Activated CD8-positive, alpha-beta memory T cell treated with anti-CD3 and anti-CD28 coated beads for 36 hours (primary cell): Measurements from ENCODE around the gene IDE. TPM values are rescaled to one million over a fixed set of nuclear protein-coding genes. Genes with fewer than 3 reads are reported as not detected.
"Not testable (repeated sequence)": the region's sequence is repeated elsewhere in the genome, so short reads cannot be mapped to it uniquely, and the experiment has no call there.

Source experiments
- CTCF ChIA-PET: fragments of 350-600 bp; sonication (Branson Sonifier 250); formaldehyde crosslinking; loops from one replicate; lab custom pipeline; 2021; ENCODE audit warnings: antibody characterized with exemption; lab: Charles Lee
- POLR2A ChIA-PET: fragments of 350-600 bp; sonication (Branson Sonifier 250); formaldehyde crosslinking; loops from one replicate; lab custom pipeline; 2021; ENCODE audit warnings: antibody characterized with exemption; lab: Charles Lee
- total RNA-seq, 2 experiments: library from RNA; stranded (reverse); gene quantifications; one replicate each; pipeline ENCODE4 v1.2.3, GENCODE V29; 2021

The IDE gene
- total RNA-seq, 2 experiments from 2014 or later = 43.4 to 44.1 TPM

- ChIA-PET CTCF (interaction anchor here (1.3 kb wide), 1 partner anchor 9 kb away, joined by 3 read pairs; no protein-coding TSS in a partner anchor), POLR2A (interaction anchor here (0.6 kb wide), 1 partner anchor 8 kb away, joined by 3 read pairs; no protein-coding TSS in a partner anchor)
Observed at GRCh38 chr10:92523639-92524038, 50.3 kb downstream of the IDE start.

GRCh38 chr10:92517034-92517655 is 56.7 kb downstream of the IDE start:
- CTCF ChIA-PET = interaction anchor here (0.6 to 4.2 kb wide), 11 partner anchors 9 to 799 kb away, joined by 3 to 49 read pairs (median 3); partner anchors contain the start of gene IDE

GRCh38 chr10:92508866-92509265 is 65.0 kb downstream of the IDE start:
- POLR2A ChIA-PET = no interaction called here

More at GRCh38 chr10:92517034-92517655, 56.7 kb downstream of the IDE start:
- POLR2A ChIA-PET = interaction anchor here (0.9 kb wide), 1 partner anchor 57 kb away, joined by 5 read pairs; the partner anchor contains the start of gene IDE

GRCh38 chr10:92506336-92506735 is 67.6 kb downstream of the IDE start:
- CTCF ChIA-PET = no interaction called here
- POLR2A ChIA-PET = no interaction called here

More at GRCh38 chr10:92508866-92509265, 65.0 kb downstream of the IDE start:
- CTCF ChIA-PET = no interaction called here

- POLR2A ChIA-PET = no interaction called here
- CTCF ChIA-PET = no interaction called here
Observed at GRCh38 chr10:92505044-92505443, 68.8 kb downstream of the IDE start.

GRCh38 chr10:92502296-92502808 is 71.5 kb downstream of the IDE start:
- ChIA-PET POLR2A (no interaction called here), CTCF (no interaction called here)

GRCh38 chr10:92493362-92493761 is 80.5 kb downstream of the IDE start:
- POLR2A ChIA-PET = interaction anchor here (0.7 kb wide), 1 partner anchor 108 kb away, joined by 3 read pairs; no protein-coding TSS in a partner anchor
- CTCF ChIA-PET = no interaction called here

- POLR2A ChIA-PET = no interaction called here
Observed at GRCh38 chr10:92492748-92493240, 81.1 kb downstream of the IDE start.

GRCh38 chr10:92490387-92490786 is 83.5 kb downstream of the IDE start:
- POLR2A ChIA-PET = no interaction called here
- CTCF ChIA-PET = no interaction called here

More at GRCh38 chr10:92492748-92493240, 81.1 kb downstream of the IDE start:
- CTCF ChIA-PET = no interaction called here

GRCh38 chr10:92486637-92487036 is 87.3 kb downstream of the IDE start:
- ChIA-PET POLR2A (no interaction called here), CTCF (no interaction called here)

- ChIA-PET POLR2A (no interaction called here), CTCF (no interaction called here)
Observed at GRCh38 chr10:92483539-92483938, 90.4 kb downstream of the IDE start.

GRCh38 chr10:92480413-92480812 is 93.5 kb downstream of the IDE start:
- CTCF ChIA-PET = no interaction called here
- POLR2A ChIA-PET = no interaction called here

GRCh38 chr10:92479547-92479946 is 94.3 kb downstream of the IDE start:
- POLR2A ChIA-PET = no interaction called here
- CTCF ChIA-PET = interaction anchor here (1.0 kb wide), 1 partner anchor 9 kb away, joined by 3 read pairs; no protein-coding TSS in a partner anchor

GRCh38 chr10:92478536-92478935 is 95.4 kb downstream of the IDE start:
- CTCF ChIA-PET = interaction anchor here (0.7 to 1.0 kb wide), 2 partner anchors 10 to 92 kb away, joined by 3 read pairs; no protein-coding TSS in a partner anchor
- POLR2A ChIA-PET = no interaction called here

GRCh38 chr10:92475357-92475868 is 98.5 kb downstream of the IDE start:
- ChIA-PET POLR2A (no interaction called here), CTCF (no interaction called here)

GRCh38 chr10:92470026-92470425 is 103.9 kb downstream of the IDE start:
- CTCF ChIA-PET = no interaction called here
- POLR2A ChIA-PET = no interaction called here

- CTCF ChIA-PET = no interaction called here
- POLR2A ChIA-PET = no interaction called here
Observed at GRCh38 chr10:92464364-92464763, 109.5 kb downstream of the IDE start.

GRCh38 chr10:92463582-92463981 is 110.3 kb downstream of the IDE start:
- ChIA-PET POLR2A (no interaction called here), CTCF (no interaction called here)

GRCh38 chr10:92454955-92455354 is 118.9 kb downstream of the IDE start:
- POLR2A ChIA-PET = not testable (repeated sequence)
- CTCF ChIA-PET = interaction anchor here (0.6 kb wide), 1 partner anchor 162 kb away, joined by 3 read pairs; no protein-coding TSS in a partner anchor

GRCh38 chr10:92452313-92452712 is 121.6 kb downstream of the IDE start:
- POLR2A ChIA-PET = no interaction called here
- CTCF ChIA-PET = interaction anchor here (0.5 to 0.6 kb wide), 2 partner anchors 66 to 412 kb away, joined by 3 to 5 read pairs; no protein-coding TSS in a partner anchor
